ENCODE results near the gene LRFN2.

LRFN2 gene

GRCh38 chr6:40480678-40481077 lies 106.5 kb downstream of the LRFN2 start:
- in situ Hi-C loops (cut with HindIII; ENCODE audit: low sequenced_read_pairs), result no loop called here

GRCh38 chr6:40479706-40480105 lies 107.5 kb downstream of the LRFN2 start:
- in situ Hi-C loops (cut with HindIII; ENCODE audit: low sequenced_read_pairs), result no loop called here

DNA sequence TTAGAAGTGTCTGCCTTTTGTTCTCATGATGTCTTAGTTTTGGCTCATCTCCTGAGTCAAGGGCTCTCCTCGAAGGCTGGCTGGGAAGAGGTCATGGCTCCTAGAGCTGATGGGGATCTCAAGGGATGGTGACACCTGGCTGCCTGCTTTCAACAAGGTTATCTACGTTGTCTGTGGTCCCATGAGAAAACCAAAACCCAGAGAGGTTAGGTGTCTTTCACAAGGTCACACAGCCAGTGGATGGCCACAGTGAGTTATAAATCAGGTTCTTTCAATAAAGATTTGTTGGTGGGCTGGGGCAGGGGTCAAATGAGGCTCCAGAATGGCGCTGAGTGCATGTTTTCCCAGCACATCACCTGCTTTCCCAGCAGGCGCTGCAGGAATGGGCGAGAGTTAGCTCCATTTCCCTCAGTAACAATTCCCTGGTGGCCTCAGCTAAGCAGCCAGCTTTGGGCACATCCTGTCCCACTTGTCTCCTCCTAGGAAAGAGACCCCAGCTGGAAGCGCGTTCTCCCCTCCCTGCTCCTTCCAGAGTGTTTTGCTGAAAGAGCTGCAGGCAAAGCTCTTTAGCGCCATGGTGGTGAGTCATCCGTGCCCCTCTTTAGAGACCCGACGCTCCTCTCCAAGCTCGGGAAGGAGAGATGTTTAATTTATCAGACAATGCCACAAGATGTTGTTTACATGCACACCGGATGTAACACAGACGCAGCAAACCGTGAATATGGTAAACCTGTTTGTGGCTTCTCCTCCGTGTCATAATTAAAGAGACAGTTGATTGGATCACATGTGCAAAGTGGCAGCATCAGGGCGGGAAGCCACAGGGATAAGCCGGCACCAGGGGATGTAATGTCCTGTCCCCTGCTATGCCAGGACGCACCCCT lies 109.7 kb downstream of the LRFN2 start:
- in situ Hi-C loops (cut with HindIII; ENCODE audit: low sequenced_read_pairs), result no loop called here

DNA sequence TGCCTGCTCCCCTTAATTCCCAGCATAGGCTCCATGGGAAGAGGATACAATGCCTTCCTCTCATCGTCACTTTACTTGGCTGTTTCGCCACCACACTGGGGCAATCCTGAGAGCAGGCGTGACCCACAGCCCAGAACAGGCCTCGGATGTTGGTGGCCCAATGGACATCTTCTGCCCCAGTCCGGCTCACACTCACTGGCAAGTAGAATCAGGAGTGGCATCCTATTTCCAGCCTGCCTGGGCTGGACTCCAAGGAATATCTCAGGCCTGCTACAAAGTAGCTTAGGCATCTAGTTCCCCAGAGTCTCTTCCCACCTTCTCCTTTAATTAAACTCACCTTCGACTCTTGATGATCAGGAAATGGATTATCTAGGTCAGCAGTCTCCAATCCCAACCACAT lies 110.5 kb downstream of the LRFN2 start:
- in situ Hi-C loops (cut with HindIII; ENCODE audit: low sequenced_read_pairs), result no loop called here

GRCh38 chr6:40474937-40475336 lies 112.2 kb downstream of the LRFN2 start:
- in situ Hi-C loops (cut with HindIII; ENCODE audit: low sequenced_read_pairs), result no loop called here

DNA sequence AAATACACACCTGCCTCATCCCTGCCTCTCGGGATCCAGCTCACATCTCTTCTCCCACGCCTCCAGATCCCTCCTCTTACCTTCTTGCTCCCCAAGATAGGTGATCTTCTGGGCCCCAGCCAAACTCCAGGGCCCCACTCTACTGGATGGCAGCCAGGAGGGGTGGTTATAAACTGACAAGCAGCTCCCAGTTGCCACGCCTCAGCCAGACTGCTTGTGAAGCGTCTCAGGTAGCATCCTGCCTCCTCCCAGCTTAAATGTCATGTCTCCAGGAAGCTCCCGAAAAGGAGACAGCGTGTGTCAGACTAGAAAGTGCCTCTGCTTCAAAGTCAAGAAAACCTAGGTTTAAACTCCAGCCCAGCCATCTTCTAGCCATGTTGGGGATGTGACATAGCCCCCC lies 114.1 kb downstream of the LRFN2 start:
- in situ Hi-C loops (cut with HindIII; ENCODE audit: low sequenced_read_pairs), result no loop called here

DNA sequence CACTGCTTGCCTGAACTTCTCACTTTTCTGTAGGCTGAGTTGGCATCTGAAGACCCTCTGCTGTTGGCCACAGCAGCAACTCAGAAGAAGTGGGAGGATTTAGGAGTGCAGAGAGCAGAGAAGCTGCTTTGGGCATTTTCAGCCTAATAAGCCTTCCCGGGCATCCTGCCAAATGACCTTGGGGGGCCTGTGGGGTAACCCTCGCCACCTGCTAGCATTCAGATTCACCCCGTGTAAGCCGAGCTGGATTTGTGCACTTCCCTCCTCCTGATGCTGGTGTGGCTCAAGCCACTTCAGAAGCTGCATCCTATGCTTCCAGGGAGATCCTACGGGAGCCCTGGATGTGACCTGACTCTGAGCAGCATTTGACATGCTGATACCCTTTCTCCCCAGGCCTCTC lies 114.8 kb downstream of the LRFN2 start:
- in situ Hi-C loops (cut with HindIII; ENCODE audit: low sequenced_read_pairs), result no loop called here

DNA sequence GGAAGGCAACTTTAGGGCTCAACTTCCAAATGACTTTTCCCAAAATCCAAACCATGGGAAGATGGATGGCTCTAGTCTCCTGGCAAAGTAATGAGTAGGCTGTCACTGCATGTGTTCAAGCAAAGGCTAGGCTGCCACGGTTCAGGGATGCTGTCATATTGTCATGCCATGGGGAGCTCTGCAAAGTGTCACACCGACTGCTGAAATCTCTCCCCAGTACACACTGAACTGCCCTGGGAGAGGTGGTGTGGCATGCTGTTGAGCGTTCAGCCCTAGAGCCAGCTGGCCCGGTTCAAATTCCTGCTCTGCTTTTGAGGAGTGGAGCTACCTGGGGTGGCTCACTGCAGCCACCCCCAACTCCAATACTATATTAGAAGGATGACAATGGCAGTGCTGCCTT lies 115.9 kb downstream of the LRFN2 start:
- in situ Hi-C loops (cut with HindIII; ENCODE audit: low sequenced_read_pairs), result no loop called here

GRCh38 chr6:40469323-40469722 lies 117.8 kb downstream of the LRFN2 start:
- in situ Hi-C loops (cut with HindIII; ENCODE audit: low sequenced_read_pairs), result no loop called here

GRCh38 chr6:40466986-40467539 lies 120.1 kb downstream of the LRFN2 start:
- in situ Hi-C loops (cut with HindIII; ENCODE audit: low sequenced_read_pairs), result no loop called here

GRCh38 chr6:40461643-40462042 lies 125.5 kb downstream of the LRFN2 start:
- in situ Hi-C loops (cut with HindIII; ENCODE audit: low sequenced_read_pairs), result no loop called here

- in situ Hi-C loops (cut with HindIII; ENCODE audit: low sequenced_read_pairs), result no loop called here
Measured at GRCh38 chr6:40460380-40460779, 126.8 kb downstream of the LRFN2 start.

GRCh38 chr6:40457261-40457660 lies 129.9 kb downstream of the LRFN2 start:
- in situ Hi-C loops (cut with HindIII; ENCODE audit: low sequenced_read_pairs), result no loop called here

DNA sequence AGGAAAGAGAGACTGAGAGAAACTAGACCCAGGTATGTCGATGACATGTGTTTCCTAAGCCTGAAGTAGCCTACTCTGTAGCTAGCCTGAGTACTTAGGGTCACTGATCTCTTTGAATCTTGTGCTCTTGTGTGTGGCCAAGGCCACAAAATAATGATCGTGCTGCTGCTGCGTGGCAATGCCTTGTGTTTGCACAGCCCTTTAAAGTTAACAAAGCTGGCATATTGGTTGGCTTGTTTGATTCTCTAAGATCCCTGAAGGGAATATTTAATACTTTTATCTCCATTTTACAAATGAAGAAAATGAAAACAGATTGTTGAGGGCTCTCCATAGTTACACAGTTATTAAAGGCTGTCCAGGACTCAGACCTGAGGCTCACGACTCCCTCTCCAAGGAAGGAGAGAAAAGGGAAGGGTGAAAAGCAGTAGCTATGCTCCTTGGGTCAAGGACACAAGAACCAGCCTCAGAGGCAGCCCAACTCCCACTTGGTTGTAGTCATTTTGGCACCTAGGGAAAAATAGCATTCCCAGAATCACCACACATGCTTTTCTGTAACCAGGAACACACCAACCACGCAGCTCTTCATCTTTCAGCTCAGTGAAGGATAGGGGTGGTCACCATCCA lies 130.7 kb downstream of the LRFN2 start:
- in situ Hi-C loops (cut with HindIII; ENCODE audit: low sequenced_read_pairs), result no loop called here

- in situ Hi-C loops (cut with HindIII; ENCODE audit: low sequenced_read_pairs), result no loop called here
Measured at GRCh38 chr6:40455686-40456389, 131.3 kb downstream of the LRFN2 start.

DNA sequence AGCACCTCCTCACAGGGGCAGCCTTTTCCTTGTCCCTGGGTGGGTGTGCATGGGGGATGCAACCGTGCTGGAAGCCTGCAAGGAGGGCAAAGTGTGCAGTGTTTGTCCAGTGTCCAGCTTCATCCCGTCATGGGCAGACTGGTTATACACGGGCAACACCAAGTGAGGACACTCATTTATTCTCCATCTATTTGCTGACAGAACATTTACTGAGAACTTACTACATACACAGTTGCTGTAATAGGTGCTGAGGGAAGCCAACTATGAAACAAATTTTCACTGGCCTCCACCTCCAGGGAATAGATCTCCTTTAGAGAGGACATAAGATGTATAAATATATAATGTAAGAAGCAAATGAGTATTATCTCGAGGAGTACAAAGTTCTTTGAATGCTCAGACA lies 136.7 kb downstream of the LRFN2 start:
- in situ Hi-C loops (cut with HindIII; ENCODE audit: low sequenced_read_pairs), result no loop called here

DNA sequence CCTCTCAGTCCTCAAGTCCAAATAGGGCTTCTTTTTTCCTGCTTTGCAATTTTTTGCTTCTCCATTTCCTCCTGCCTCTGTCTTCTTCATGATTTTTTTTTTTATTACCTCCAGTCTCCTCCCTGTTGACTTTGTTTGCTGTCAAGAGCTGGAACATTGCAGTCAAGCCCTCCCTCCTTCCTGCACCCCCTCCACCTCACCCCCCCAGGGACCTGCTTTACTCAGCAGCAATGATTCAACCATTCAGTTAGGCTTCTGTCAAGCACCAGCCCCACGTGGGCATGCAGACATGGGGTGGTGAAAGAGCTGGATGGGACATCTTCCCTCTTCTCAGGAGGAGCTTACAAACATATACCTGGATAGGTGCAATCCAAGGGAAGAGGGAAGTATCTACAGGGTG lies 142.4 kb downstream of the LRFN2 start:
- in situ Hi-C loops (cut with HindIII; ENCODE audit: low sequenced_read_pairs), result no loop called here

- in situ Hi-C loops (cut with HindIII; ENCODE audit: low sequenced_read_pairs), result no loop called here
Measured at GRCh38 chr6:40444312-40444711, 142.9 kb downstream of the LRFN2 start.

DNA sequence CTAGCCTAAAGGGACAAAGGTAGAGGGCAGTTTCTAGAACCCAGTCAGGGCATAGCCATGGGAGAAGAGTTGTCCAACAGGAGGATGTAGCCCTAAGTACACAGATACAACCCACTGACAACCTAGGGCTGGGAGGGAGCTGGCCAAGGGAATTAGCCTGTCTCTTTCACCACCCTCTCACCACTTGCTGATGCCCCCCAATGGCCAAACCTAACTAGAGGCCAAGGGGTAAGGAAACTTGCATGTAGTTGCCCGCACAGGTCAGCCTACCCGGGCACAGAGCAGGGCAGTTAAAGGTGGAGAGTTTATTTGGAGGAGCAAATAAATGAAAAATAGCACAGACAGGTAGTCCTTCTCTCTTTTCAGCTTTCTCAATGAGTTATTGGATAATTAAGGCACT lies 143.3 kb downstream of the LRFN2 start:
- in situ Hi-C loops (cut with HindIII; ENCODE audit: low sequenced_read_pairs), result no loop called here

- in situ Hi-C loops (cut with HindIII; ENCODE audit: low sequenced_read_pairs), result no loop called here
Measured at GRCh38 chr6:40442591-40442990, 144.6 kb downstream of the LRFN2 start.

GRCh38 chr6:40441150-40441549 lies 146.0 kb downstream of the LRFN2 start:
- in situ Hi-C loops (cut with HindIII; ENCODE audit: low sequenced_read_pairs), result no loop called here

GRCh38 chr6:40440053-40440452 lies 147.1 kb downstream of the LRFN2 start:
- in situ Hi-C loops (cut with HindIII; ENCODE audit: low sequenced_read_pairs), result no loop called here

All from DLD1 (cell line).